H1 (cell line): ENCODE measurements around the gene PNLDC1. TPM values are rescaled to one million over a fixed set of nuclear protein-coding genes. Genes with fewer than 3 reads are reported as not detected.

ENCODE experiments used
- CEBPB ChIP-seq: IDR thresholded peaks from 2 replicates; pipeline ENCODE4 v1.6.1; 2012; ENCODE audit warnings: low read depth, low read length
- EZH2 ChIP-seq: fragments of 200-600 bp; sonication (generic); IDR thresholded peaks from 2 replicates; pipeline ENCODE4 v1.7.1; 2012; ENCODE audit warnings: low read depth, mild to moderate bottlenecking, moderate library complexity, low read length, inconsistent platforms; ENCODE audit not compliant: severe bottlenecking
- FOSL1 ChIP-seq: IDR thresholded peaks from 2 replicates; pipeline ENCODE4 v1.6.1; 2011; ENCODE audit warnings: mild to moderate bottlenecking, low read depth, low read length, moderate library complexity; ENCODE audit not compliant: insufficient read depth
- JUND ChIP-seq: IDR thresholded peaks from 2 replicates; pipeline ENCODE4 v1.6.1; 2011; ENCODE audit warnings: mild to moderate bottlenecking, improper control_type of control experiment, low read length
- polyA plus RNA-seq, 7 experiments: library from polyadenylated mRNA; depleted of rRNA in 3 of 7; stranded (reverse) in 5 of 7; unstranded in 2 of 7; fragments of >200 nt in 5 of 7; fragments of 200-250 nt in 2 of 7; gene quantifications; 1 replicate in 5 of 7; 2 replicates in 1 of 7; 4 replicates in 1 of 7; pipeline versions ENCODE4 v1.2.1 to v1.2.3, GENCODE V29; 2011 to 2013; ENCODE audit warnings: missing spikeins in 2 of 7, mixed read lengths in 2 of 7
- total RNA-seq: library from RNA; stranded (reverse); fragmentation: NEBNext Ultra II Directional; extraction: Animal tissue kit (Norgen Biotek cat#: 25700); gene quantifications from 2 replicates; pipeline ENCODE4 v1.2.1, GENCODE V29; 2021

Gene PNLDC1
- total and polyA plus RNA-seq, 2 of the 8 experiments (the other 6 are each of a cell fraction or from before 2014, with no cell fraction given), result 0.15 to 0.34 TPM

GRCh38 chr6:159854959-159855358, 54.9 kb downstream of the PNLDC1 start (continued):
- TF ChIP-seq FOSL1, result no peak
- TF ChIP-seq JUND, result no peak
- no peak for TF ChIP-seq EZH2
- TF ChIP-seq CEBPB, result no peak
- TF ChIP-seq, all 59 proteins: peak for 0
